GM21717 (cell line): ENCODE results near the gene RXFP4.
"Not testable (repeated sequence)": the region's sequence is repeated elsewhere in the genome, so short reads cannot be mapped to it uniquely, and the experiment has no call there.

ENCODE experiments used
- ATAC-seq: cut with Tn5 transposase; IDR thresholded peaks from one replicate; pipeline ENCODE4 v1.9.1; 2021; ENCODE audit warnings: mild to moderate bottlenecking, moderate library complexity; ENCODE audit not compliant: unreplicated experiment

RXFP4 gene

GRCh38 chr1:155930725-155931124 is 10.7 kb upstream of the RXFP4 start:
- ATAC-seq, result not testable (repeated sequence)

DNA sequence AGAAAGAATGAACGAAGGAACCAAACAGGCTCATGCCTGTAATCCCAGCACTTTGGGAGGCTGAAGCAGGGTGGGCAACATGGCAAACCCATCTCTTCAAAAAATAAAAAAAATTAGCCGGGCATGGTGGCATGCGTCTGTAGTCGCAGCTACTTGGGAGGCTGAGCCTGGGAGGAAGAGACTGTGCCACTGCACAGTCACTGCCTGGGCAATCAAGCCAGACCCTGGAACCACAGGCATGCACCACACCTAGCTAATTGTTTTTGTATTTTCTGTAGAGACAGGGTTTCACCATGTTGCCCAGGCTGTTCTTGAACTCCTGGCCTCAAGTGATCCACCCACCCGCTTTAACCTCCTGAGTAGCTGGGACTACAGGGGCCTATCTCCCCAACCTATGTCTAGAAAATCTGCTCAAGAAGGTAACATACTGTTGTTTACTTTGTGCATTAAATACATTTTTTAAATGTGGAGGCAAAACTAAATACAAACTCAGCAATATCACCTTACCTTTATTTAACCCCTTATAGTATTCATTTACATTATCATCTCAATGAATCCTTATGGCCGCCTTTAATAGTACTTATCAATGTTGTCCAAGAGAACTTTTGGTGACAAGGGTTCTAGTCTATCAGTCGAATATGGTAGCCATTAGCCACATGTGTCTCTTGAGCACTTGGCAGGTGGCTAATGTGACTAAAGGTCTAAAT is 10.0 kb upstream of the RXFP4 start:
- ATAC-seq, result no peak

DNA sequence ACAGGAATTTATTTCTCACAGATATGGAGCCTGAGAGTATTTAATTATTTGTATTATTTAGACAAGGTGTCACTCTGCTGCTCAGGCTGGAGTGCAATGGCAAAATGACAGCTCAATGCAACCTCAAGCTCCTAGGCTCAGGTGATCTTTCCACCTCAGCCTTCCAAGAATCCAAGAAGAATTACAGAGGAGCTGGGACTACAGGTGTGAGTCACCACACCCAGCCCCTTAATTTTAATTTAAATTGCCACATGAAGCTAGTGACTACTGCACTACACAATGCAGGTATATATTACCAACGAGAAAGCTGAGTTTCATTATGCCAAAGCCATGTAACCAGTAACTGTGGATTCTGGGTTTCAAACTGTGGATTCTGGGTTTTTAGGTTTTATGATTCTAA is 9.4 kb upstream of the RXFP4 start:
- ATAC-seq, result no peak

DNA sequence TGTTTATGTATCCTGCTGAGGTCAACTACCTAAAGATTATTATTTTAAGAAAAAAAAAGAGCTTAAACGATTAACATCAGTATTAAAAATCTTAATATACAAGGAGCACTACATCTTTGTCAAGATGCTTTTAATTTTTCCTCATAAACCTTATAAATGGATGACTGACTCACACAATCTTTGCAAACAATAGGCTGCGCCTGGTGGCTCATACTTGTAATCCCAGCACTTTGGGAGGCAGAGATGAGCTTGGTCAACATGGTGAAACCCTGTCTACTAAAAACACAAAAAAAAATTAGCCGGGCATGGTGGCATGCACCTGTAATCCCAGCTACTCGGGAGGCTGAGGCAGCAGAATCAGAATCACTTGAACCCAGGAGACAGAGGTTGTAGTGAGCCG is 9.0 kb upstream of the RXFP4 start:
- ATAC-seq, result no peak

DNA sequence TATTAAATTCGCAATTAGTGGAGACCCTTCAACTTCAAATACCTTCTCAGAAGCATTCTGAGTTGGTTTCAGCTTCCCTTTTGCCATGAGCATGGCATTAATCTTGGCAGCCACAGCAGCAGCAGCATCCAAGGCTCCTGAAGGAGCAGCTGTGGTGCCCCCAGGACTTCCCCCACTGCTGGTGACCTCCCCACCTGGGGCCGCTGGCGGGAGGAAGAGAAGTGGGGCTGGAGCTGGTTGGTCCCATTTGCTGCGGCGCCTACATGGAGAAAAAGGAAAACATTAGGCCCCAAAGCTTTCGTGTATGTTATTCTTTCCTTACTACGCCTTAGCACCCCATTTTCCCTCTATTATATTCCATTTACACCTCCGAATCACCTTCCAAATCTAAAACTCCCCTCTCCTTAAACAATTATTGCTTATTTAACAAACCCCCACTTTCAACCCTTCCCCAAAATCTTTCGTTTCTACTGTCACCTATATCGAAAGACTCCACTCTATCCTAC is 7.8 kb upstream of the RXFP4 start:
- no peak for ATAC-seq

DNA sequence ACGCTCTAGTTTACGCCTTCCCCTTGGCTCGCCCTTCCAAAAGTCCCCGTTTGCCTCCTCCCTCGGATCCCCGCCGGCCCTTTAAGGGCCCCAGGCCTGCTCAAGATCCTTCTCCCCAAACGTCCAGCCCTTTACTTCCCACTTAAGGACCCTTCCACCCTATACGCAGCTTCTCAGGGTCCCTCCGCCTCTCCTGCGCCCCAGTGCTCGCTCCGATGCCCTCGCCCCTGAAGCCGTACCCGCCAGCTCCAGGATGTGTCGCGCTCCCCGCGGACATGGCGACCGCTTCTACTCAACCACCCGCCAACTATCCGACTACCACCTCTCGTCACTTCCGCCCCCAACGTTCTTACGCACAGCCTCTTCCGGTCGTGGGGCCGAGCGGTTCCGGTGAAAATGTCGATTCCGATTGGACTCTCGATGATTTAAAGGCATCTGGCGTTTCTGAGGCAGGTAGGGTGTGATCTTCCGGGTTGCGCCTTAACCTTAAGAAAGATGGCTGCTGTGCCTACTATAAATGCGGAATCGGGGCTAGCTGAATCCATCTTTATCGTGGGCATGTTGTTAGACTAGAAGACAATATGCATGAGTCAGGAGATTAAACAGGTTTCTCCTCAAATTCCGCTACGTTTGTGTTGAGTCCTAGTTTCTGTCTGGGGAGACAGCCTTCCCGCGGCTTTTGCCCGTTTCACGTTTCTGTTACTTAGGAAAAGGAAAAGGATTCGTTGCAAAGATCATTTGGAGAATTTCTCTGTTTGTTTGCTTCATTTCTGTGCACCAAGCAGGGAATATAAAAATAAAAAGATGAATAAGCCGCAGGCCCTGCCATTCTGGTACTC is 7.1 kb upstream of the RXFP4 start, which contains the start of gene KHDC4:
KHDC4 (minus strand) TSS at position 317 of the 839 bp plus-strand sequence; CDS start at position 277, 40 bp downstream.
- ATAC-seq, result peak; percentile 82

DNA sequence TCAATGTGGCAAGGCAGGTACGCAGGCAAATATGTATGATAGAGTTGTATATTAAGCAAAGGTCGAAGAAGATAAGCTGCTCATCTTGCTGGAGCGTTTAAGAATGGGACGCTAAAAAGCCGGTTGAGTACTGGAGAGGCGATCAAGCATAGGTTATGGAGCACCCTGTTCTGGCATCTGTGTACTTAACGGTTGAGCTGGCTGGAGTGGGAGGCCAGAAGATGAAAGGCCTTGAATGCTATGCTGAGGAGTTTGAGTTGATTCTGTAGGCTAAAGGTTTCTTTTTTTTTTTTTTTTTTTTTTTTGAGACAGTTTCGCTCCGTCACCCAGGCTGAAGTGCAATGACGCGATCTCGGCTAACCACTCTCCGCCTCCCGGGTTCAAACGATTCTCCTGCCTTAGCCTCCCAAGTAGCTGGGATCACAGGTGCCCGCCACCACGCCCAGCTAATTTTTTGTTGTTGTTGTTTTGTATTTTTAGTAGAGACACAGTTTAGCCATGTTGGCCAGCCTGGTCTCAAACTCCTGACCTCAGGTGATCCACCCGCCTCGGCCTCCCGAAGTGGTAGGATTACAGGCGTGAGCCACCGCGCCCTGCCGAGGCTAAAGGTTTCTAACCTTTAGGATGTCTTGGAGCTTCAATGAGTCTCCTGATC is 6.4 kb upstream of the RXFP4 start:
- no peak for ATAC-seq

DNA sequence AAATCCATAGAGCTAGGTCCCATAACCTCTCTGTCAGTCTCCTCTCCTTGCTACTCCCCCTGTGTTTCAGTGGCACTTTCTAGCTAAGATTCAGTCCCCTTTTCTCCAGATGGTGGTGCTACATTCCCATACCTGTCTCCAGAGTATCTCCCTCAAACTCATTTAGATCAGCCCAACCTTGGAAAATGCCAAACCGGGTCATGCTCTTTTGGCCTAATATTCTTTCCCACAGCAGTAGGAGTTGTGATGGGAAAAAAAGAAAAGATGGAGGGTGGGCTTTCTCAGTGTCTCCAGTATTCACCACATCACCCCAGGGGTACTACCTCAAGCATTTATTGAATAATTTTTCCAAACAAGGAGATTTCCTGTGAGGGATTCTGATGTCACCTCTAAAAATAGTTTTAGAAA is 3.2 kb upstream of the RXFP4 start:
- ATAC-seq, result no peak

- no peak for ATAC-seq
Observed at GRCh38 chr1:155940482-155940992, 901 bp upstream of the RXFP4 start.

DNA sequence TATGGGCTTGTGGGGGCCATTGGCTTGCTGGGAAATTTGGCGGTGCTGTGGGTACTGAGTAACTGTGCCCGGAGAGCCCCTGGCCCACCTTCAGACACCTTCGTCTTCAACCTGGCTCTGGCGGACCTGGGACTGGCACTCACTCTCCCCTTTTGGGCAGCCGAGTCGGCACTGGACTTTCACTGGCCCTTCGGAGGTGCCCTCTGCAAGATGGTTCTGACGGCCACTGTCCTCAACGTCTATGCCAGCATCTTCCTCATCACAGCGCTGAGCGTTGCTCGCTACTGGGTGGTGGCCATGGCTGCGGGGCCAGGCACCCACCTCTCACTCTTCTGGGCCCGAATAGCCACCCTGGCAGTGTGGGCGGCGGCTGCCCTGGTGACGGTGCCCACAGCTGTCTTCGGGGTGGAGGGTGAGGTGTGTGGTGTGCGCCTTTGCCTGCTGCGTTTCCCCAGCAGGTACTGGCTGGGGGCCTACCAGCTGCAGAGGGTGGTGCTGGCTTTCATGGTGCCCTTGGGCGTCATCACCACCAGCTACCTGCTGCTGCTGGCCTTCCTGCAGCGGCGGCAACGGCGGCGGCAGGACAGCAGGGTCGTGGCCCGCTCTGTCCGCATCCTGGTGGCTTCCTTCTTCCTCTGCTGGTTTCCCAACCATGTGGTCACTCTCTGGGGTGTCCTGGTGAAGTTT is 550 bp downstream of the RXFP4 start:
- no peak for ATAC-seq

DNA sequence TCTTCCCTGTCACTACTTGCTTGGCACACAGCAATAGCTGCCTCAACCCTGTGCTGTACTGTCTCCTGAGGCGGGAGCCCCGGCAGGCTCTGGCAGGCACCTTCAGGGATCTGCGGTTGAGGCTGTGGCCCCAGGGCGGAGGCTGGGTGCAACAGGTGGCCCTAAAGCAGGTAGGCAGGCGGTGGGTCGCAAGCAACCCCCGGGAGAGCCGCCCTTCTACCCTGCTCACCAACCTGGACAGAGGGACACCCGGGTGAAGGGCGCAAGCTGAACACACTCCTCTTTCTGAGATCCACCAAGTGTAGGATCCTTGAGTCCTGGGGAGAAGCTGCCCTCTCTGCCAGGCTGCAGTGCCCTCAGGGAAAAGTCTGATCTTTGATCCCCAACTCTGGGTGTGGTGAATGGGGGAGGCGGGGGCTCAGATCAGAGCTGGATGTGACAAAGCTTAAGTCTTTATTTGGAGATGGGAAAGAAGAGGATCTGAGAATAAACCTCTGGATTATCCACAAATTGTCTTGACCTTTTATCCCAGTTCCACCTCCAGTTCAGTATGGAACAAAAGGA is 1.2 kb downstream of the RXFP4 start:
- ATAC-seq, result no peak

DNA sequence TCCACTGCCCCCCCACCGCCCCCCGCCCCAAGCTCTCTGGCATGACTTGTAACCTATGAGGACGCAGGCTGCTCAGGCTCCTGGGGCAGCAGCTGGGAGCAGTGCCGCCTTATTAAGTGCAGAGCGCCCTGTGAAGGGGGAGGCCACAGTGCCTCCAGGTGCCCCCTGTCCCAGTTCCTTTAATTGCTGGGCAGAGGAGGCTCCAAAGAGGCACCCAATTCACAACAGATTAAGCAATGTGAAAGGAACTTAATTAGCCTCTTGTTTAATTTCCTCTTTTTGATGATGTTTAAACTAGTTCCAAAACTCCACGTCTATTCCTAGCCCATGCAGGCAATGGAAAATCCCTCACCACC is 3.0 kb downstream of the RXFP4 start:
- no peak for ATAC-seq

DNA sequence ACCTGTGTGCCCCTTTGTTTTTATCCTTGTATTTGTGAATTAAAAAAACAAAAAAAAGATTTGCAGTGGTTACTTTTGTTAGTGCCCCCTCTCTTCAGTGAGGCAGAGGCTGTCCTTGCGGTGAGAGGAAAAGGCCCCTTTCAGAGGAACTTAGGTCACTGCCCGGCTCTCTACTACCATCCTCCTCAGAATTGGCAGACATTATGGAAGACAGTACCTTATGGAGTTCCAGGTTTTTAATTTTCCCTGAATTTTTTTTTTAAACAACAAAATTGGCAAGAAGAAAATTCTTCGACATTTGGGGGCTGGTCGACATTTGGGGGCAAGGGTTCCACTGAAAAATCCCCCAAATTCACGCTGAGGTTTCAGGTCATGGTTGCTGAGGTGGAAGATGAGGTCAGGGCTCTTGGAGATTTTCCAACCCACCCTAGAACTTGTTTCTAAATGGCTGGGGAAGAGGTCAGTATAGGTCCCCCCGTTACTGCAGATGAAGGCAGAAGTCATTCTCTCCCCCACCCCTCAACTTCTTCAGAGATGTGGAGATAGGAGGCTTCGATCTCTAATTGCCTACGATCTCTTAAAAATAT is 5.3 kb downstream of the RXFP4 start:
- ATAC-seq, result peak; percentile 13

GRCh38 chr1:155947292-155947691 is 5.9 kb downstream of the RXFP4 start:
- no peak for ATAC-seq

DNA sequence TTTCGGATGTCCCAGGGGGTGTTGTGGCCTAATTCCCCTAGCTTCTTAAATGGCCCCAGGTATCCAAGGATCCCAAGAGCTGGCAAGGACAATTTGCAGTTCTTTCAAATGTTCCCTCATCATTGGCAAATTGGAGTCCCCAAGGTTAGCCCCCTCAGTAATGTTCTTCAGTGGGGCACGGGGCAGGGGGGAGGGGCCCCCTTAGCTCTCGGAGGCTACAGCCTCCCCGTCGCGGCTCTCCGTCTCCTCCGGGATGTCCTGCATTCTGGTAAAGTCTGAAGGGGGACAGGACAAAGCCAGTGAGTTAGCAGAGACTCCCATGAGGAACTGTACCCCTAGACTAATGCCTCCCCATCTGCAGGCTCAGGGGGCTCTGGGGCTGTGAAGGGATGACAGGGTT is 6.3 kb downstream of the RXFP4 start:
- ATAC-seq, result no peak

- ATAC-seq, result no peak
Observed at GRCh38 chr1:155950829-155951228, 9.4 kb downstream of the RXFP4 start.

DNA sequence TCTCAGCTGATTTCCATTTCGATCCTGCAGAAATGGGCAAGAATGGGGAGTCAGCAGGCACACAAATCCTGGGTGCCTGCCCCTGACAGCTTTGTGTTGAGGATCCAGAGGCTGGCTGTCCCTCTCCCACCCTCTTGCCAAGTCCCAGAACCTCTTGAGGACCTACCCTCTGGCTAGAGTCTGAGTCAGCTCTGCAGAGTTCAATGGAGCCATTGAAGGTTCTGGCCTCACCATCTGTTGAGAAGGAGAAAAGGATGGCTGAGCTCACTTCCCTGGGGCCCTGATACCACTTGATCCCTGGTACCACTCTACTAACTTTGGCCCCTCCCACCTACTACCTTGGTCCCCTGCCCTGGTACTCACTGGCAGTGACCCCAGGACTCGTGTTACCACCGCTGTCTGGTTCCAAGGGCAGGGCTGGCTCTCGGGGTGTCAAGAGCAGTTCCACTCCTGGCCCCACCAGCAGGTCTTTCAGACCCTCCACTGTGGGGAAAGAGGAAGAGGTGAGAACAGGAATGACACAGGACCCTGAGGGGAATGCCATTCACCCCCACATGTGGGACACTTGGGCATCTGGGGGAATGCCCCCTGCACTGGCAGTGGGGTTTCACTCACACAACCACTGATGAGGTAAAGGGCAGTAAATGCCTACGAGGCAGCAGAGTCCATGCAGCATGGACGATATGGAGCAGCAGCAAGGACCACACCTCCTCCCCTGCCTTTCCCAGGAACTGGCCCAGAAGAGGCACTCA is 10.5 kb downstream of the RXFP4 start:
- ATAC-seq, result no peak

- no peak for ATAC-seq
Observed at GRCh38 chr1:155952505-155952890, 11.1 kb downstream of the RXFP4 start.

GRCh38 chr1:155954645-155955044 is 13.2 kb downstream of the RXFP4 start:
- ATAC-seq, result no peak
